Raji (cell line): Measurements from ENCODE around the gene CDKN2D.
A peak's percentile ranks its signal among the peaks of the same experiment; 100 is the strongest.

Experiments used
- POLR2A ChIP-seq: IDR thresholded peaks from 2 replicates; pipeline ENCODE4 v1.6.1; 2011; ENCODE audit warnings: low read depth, low read length, control low read depth; ENCODE audit not compliant: insufficient read depth

The CDKN2D gene

GRCh38 chr19:10568826-10569651, at the start of gene CDKN2D:
Gene CDKN2D (minus strand): TSS chr19:10568979. CDS start chr19:10568653, 326 bp downstream.
- peak; percentile 52 for TF ChIP-seq POLR2A

- TF ChIP-seq POLR2A: no peak
Measured at GRCh38 chr19:10617409-10618121, 48.8 kb upstream of the CDKN2D start.

- no peak for TF ChIP-seq POLR2A
Measured at GRCh38 chr19:10615429-10616023, 46.7 kb upstream of the CDKN2D start.

- no peak for TF ChIP-seq POLR2A
Measured at GRCh38 chr19:10612499-10613119, 43.8 kb upstream of the CDKN2D start.

- no peak for TF ChIP-seq POLR2A
Measured at GRCh38 chr19:10611907-10612306, 43.1 kb upstream of the CDKN2D start.

DNA sequence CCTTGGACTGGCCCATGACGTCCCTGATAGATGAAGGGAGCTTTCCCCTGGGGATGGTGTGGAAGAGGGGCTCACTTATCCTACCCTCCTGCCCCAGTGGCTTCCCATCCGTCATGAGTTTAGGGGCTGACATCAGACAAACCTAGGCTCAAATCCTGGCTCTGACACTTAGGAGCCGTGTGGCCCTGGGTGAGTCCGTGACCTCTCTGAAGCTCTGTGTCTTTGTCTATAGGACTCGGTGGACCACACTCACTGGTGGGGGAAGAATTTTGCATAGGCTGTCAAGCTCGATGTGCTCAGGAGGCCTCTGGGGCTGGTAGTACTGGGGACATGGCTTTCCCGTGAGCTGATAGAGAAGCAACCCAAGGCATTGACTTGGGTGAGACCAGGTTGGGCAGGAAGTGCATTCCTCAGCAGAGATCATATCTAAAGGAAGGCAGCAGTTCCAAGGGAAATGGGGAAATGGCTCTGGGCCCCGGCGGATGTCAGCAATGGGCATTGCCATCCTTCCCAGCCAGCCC, 35.7 kb upstream of the CDKN2D start:
- peak; percentile 70 for TF ChIP-seq POLR2A

- no peak for TF ChIP-seq POLR2A
Measured at GRCh38 chr19:10603873-10604459, 35.2 kb upstream of the CDKN2D start.

DNA sequence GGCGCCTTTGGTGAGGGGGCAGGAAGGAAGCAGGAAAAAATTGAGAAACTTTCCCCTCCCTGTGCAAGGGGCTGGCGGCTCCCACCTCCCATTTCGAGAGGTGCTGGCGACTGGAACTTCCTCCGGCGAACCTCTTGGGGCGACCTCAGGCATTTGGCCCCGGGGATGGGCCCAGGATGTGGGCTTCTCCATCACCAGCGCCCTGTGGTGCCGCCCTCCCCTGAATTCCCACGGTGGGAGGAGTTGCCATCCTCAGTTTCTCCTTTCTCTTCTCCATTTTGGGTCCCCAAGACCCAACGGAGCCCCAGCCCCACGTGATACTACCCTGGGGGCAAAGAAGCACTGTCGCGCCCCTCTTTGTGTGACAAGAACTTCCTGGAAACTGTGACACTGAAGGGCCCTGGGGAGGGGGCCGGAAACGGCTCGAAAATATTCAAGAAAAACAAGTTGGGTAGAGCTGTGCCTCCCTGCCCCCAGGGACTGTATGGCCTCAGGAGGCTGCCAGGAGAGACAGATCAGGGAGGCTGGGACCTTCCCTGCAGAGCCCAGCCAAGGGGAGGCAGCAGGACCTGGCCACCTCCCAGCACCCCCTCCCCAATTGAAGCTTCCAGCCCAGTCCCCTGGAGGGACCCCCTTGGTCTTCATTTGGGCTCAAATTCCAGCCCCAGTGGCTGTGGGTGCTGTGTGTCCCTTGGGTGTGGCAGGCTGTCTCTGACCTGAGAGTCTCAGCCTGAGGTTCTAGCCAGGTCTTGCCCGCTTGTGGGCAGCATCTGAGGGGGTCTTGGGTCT, 34.5 kb upstream of the CDKN2D start:
- peak; percentile 55; the same call in 1 of the 2 replicates for TF ChIP-seq POLR2A

DNA sequence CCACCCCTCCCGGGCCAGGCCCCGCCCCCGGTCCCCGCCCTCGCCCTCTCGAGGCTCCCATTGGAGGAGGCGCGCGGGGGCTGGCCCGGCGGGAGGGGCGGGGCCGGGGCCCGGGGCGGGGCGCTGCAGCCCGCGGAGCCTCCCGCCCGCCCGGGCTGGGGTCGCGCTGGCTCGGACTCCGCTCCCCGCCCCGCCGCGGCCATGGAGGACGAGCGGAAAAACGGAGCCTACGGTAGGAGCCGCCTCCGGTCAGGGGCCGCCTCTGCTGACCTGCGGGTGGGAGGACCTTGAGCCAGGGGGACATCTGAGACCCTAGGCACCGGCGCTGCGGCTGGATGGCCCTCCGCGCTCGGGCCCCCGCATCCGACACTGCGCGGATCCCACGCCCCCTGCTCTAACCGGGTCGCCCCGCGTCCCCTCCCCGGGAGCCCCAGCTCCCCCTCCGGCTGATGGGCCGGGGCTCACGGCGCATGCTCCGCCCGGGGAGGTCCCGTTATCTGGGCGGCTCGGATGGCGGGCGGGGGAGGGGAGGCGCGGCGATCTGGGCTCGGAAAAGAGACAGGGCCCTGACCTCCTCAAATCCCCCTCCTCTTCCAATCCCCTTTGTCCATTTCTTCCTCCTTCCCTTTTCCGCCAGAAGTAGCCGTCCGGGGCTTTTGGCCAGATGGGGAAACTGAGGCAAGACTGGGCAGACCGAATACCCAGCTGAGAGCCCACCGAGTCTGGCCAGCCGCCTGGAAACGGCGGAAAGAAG, 33.7 kb upstream of the CDKN2D start:
- peak; percentile 84 for TF ChIP-seq POLR2A

GRCh38 chr19:10601999-10602329, 33.2 kb upstream of the CDKN2D start:
- no peak for TF ChIP-seq POLR2A

DNA sequence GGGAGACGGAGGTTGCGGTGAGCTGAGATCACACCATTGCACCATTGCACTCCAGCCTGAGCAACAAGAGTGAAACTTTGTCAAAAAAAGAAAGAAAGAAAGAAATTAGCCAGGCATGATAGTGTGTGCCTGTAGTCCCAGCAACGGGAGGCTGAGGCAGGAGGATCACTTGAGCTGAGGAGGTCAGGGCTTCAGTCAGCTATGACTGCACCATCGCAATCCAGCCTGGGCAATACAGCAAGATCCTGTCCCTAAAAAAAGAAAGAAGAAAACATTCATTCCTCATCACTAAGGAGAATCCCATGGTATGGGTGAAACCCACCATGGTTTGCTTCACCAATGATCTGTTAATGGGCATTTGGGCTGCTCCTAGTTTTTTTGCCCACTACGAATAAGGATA, 31.4 kb upstream of the CDKN2D start:
- TF ChIP-seq POLR2A: no peak

GRCh38 chr19:10593820-10594637, 25.2 kb upstream of the CDKN2D start:
- no peak for TF ChIP-seq POLR2A

- no peak for TF ChIP-seq POLR2A
Measured at GRCh38 chr19:10593148-10593547, 24.4 kb upstream of the CDKN2D start.

GRCh38 chr19:10587839-10588150, 19.0 kb upstream of the CDKN2D start:
- no peak for TF ChIP-seq POLR2A
